ENCODE data around the gene SPACA6.

- no peak for TF ChIP-seq CTCF (conservative IDR thresholded peaks at IDR 0.05; ENCODE audit: low read length)
- no peak for TF ChIP-seq EZH2phosphoT487 (IDR thresholded peaks at IDR 0.05; ENCODE audit: borderline replicate concordance)
Measured at GRCh38 chr19:51737924-51738323, 44.8 kb downstream of the SPACA6 start.
